ENCODE results near the gene ANKRD45.
"Not testable (repeated sequence)": the region's sequence is repeated elsewhere in the genome, so short reads cannot be mapped to it uniquely, and the experiment has no call there.

Gene ANKRD45, protein sequence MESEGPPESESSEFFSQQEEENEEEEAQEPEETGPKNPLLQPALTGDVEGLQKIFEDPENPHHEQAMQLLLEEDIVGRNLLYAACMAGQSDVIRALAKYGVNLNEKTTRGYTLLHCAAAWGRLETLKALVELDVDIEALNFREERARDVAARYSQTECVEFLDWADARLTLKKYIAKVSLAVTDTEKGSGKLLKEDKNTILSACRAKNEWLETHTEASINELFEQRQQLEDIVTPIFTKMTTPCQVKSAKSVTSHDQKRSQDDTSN

DNA sequence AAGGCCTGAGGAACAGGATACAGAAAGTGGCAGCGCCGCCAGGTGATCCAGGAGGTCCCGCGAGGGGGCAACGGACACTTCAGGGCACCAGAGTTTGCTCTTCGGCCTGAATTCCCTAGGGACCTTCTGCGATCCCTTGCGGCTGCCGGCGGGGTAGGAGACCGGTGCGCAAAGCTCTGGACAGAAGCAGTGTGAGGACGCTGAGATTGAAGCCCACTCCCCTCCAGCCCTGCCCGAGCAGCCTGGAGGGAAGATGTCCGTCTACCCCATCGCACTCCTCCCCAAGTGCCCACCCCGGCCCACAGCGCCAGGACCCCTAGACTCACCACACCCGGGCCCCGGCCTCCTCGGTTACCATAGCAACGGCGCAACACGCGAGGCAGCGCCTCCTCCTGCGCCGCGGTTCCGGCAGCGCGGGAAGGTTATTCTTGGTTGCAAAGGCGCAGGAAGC, at the start of gene ANKRD45:
ANKRD45 (minus strand) TSS at position 361 of the 451 bp plus-strand sequence. CDS start 10,433 bp downstream, outside the sequence.
- H3K27ac Mint-ChIP-seq: no peak within 1 kb of the TSS
- H3K9me3 Mint-ChIP-seq: no peaks in the 10 kb centered on the region
- peaks cover 23% of the 10 kb centered on the region for H3K27me3 Mint-ChIP-seq (ENCODE audit: low read depth)
- H3K4me1 Mint-ChIP-seq (ENCODE audit: low read depth): peaks cover 2% of the 10 kb centered on the region
- peak within 1 kb of the TSS; percentile 67 for H3K4me3 Mint-ChIP-seq
- no peaks in the 10 kb centered on the region for H3K36me3 Mint-ChIP-seq (ENCODE audit: low read depth)

DNA sequence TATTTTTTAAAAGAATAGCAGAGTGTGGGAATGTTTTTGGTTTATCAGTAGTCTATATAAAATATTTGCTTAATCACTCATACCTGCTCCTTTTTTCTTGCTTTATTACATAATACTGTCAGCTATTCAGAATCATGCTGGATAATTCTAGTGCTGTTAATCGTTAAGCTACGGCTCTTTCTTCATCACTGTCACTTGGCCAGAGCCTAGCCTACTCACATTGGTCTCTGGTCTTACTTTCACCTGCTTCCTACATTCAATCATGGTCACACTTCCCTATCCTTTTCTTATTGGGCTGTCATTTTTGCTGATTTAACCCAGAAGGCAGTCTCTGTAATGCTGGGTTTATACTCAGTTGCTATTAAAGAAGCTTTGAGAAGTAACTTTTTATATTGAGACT, 47.6 kb upstream of the ANKRD45 start:
- peaks cover 6% of the 10 kb centered on the region for H3K27me3 Mint-ChIP-seq (ENCODE audit: low read depth)
- peaks cover 4% of the 10 kb centered on the region for H3K9me3 Mint-ChIP-seq
- peak overlapping the region; percentile 51 for H3K4me3 Mint-ChIP-seq
- peaks cover 30% of the 10 kb centered on the region for H3K4me1 Mint-ChIP-seq (ENCODE audit: low read depth)
- peaks cover 20% of the 10 kb centered on the region for H3K36me3 Mint-ChIP-seq (ENCODE audit: low read depth)
- no peak overlapping the region for H3K27ac Mint-ChIP-seq

DNA sequence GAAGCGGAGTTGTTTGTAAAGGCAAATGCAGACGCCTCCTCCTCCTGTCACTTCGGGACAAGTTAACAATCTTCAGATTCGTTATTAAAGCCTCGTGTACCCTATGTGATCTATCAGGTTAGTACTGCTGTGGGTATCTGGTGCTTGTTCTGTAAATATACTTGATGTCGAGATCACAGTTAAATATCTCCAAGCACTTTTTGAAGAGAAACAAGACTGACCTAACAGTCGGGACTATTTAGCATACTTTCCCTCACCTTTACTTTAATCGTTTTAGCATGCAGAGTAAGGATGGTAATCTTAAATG, 45.8 kb upstream of the ANKRD45 start:
- peaks cover 24% of the 10 kb centered on the region for H3K4me1 Mint-ChIP-seq (ENCODE audit: low read depth)

DNA sequence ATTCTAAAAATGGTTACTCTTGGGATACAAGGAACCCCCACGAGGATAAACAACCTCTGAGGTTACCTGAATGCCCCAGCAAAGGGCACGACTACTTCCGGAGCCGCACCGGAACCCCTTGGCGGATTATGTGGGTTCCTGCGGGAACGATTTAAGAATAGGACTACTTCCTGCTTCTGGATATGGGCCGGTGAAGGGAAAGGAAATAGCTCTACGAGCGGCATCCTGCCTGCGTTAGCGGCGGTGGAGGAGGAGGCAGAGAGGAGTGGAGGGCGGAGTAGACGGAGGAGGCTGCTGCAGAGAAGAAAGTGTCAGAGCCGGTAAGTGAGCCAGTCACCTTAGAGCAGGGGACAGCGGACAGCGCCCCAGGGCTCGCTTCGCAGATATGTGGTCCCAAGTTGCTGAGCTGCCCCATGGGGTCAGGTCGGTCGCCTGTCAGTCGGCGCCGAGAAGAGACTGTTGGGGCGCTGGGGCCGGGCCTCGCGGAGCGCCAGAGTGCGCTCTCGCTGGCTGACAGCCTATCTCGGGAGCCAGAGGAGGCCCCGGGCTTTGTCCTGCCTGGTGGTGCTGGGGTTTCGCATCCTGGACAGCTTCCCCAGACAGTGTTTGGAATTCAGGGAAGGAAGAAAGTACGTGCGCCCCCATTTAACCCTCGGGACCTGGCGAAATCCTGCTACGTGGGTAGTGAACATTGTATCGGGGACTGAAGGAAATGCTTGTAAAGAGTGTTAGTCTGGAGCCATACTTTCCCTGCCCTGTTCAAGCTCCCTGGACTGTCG, 45.3 kb upstream of the ANKRD45 start, which contains the start of gene KLHL20:
KLHL20 (plus strand) TSS at position 223 of the 779 bp plus-strand sequence. CDS start 1,063 bp downstream, outside the sequence.
- peaks cover 4% of the 10 kb centered on the region for H3K9me3 Mint-ChIP-seq
- peak within 1 kb of the TSS; percentile 97 for H3K27ac Mint-ChIP-seq
- H3K4me1 Mint-ChIP-seq (ENCODE audit: low read depth): peaks cover 20% of the 10 kb centered on the region
- H3K27me3 Mint-ChIP-seq (ENCODE audit: low read depth): peaks cover 22% of the 10 kb centered on the region
- peak within 1 kb of the TSS; percentile 97 for H3K4me3 Mint-ChIP-seq
- peaks cover 6% of the 10 kb centered on the region for H3K36me3 Mint-ChIP-seq (ENCODE audit: low read depth)

More for the DNA sequence above, 45.8 kb upstream of the ANKRD45 start:
- Mint-ChIP-seq H3K36me3 (ENCODE audit: low read depth) (peaks cover 10% of the 10 kb centered on the region), H3K4me3 (peak overlapping the region; percentile 97), H3K9me3 (peaks cover 4% of the 10 kb centered on the region), H3K27me3 (ENCODE audit: low read depth) (peaks cover 16% of the 10 kb centered on the region), H3K27ac (peak overlapping the region; percentile 97)

DNA sequence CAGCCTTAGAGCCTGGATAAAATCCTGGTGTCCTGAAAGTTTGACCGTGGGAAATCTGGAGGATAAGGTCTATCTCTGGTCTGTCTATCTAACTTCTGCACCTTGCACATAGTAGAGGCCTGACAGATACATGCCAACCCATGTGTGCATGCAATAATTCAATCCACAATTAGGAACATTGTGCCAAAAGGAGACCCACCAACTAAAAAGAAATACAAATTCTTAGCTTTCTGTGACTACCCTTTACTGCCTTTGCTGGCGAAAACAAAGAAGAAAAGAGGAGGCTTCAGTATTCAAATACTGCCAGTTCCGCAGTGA, 44.7 kb upstream of the ANKRD45 start:
- Mint-ChIP-seq H3K27me3 (ENCODE audit: low read depth) (peaks cover 25% of the 10 kb centered on the region), H3K27ac (peak overlapping the region; percentile 97)

DNA sequence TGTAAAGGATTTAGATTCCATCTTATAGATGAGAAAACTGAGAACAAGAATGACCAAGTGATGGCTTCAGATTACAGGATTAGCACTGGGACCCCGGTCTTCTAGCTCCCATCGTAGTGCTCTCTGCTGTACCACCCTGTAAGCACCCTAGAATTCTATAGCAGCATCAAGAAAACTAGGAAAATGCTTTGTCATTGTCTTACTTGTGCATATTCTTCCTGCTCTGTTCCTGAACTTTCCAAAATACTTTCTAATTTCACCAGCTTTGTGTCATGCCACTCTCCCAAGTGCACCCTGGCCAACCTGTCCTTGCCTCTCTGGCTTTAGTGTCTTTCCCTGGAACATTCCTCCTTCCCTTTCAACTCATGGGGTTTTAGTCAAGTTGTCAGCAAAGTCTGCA, 39.1 kb upstream of the ANKRD45 start:
- Mint-ChIP-seq H3K36me3 (ENCODE audit: low read depth) (no peaks in the 10 kb centered on the region), H3K9me3 (peaks cover 3% of the 10 kb centered on the region), H3K27me3 (ENCODE audit: low read depth) (peaks cover 46% of the 10 kb centered on the region), H3K4me1 (ENCODE audit: low read depth) (no peaks in the 10 kb centered on the region), H3K4me3 (no peak overlapping the region), H3K27ac (no peak overlapping the region)

More for the DNA sequence above, 44.7 kb upstream of the ANKRD45 start:
- peak overlapping the region; percentile 97 for H3K4me3 Mint-ChIP-seq
- H3K4me1 Mint-ChIP-seq (ENCODE audit: low read depth): peaks cover 20% of the 10 kb centered on the region
- peaks cover 6% of the 10 kb centered on the region for H3K36me3 Mint-ChIP-seq (ENCODE audit: low read depth)
- H3K9me3 Mint-ChIP-seq: peaks cover 4% of the 10 kb centered on the region

DNA sequence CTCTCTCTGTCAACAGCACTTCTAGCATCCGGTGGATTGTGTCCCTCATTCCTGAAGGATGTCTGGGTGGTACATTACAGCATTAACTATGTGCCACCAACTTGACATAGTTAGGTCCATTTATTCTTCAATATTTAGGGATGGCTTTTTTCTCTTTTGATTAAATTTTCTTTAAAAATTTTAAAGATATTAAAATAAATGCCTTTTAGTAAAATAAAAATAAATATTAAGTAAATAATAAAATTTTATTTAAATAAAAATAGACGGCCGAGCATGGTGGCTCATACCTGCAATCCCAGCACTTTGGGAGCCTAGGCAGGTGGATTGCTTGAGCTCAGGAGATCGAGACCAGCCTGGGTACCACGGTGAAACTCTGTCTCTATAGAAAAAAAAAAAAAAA, 35.5 kb upstream of the ANKRD45 start:
- H3K4me3 Mint-ChIP-seq: no peak overlapping the region
- H3K27me3 Mint-ChIP-seq (ENCODE audit: low read depth): peaks cover 26% of the 10 kb centered on the region
- no peak overlapping the region for H3K27ac Mint-ChIP-seq
- H3K4me1 Mint-ChIP-seq (ENCODE audit: low read depth): no peaks in the 10 kb centered on the region
- H3K9me3 Mint-ChIP-seq: no peaks in the 10 kb centered on the region
- H3K36me3 Mint-ChIP-seq (ENCODE audit: low read depth): no peaks in the 10 kb centered on the region

DNA sequence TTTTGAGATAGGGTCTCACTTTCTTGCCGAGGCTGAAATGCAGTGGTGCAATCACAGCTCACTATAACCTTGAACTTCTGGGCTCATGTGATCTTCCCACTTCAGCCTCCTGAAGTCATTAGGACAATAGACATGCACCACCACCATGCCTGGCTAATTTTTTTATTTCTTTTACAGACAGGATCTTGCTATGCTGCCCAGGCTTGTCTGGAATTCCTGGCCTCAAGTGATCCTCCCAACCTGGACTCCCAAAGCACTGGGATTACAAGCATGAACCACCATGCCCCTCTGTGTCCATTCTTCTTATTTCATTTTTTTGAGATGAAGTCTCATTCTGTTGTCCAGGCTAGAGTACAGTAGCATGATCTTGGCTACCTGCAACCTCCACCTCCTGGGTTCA, 33.1 kb upstream of the ANKRD45 start:
- H3K27me3 Mint-ChIP-seq (ENCODE audit: low read depth): peaks cover 33% of the 10 kb centered on the region
- no peak overlapping the region for H3K27ac Mint-ChIP-seq
- H3K4me1 Mint-ChIP-seq (ENCODE audit: low read depth): no peaks in the 10 kb centered on the region
- H3K4me3 Mint-ChIP-seq: no peak overlapping the region
- H3K36me3 Mint-ChIP-seq (ENCODE audit: low read depth): no peaks in the 10 kb centered on the region
- H3K9me3 Mint-ChIP-seq: peaks cover 4% of the 10 kb centered on the region

DNA sequence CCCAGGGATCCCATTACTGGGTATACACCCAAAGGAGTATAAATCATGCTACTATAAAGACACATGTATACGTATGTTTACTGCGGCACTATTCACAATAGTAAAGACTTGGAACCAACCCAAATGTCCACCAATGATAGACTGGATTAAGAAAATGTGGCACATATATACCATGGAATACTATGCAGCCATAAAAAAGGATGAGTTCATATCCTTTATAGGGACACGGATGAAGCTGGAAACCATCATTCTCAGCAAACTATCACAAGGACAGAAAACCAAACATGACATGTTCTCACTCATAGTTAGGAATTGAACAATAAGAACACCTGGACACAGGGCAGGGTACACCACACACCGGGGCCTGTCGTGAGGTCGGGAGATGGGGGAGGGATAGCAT, 31.6 kb upstream of the ANKRD45 start:
- H3K4me3 Mint-ChIP-seq; H3K4me1 Mint-ChIP-seq (ENCODE audit: low read depth); H3K27ac Mint-ChIP-seq; H3K36me3 Mint-ChIP-seq (ENCODE audit: low read depth); H3K9me3 Mint-ChIP-seq: not testable (repeated sequence)
- peaks cover 31% of the 10 kb centered on the region for H3K27me3 Mint-ChIP-seq (ENCODE audit: low read depth)

DNA sequence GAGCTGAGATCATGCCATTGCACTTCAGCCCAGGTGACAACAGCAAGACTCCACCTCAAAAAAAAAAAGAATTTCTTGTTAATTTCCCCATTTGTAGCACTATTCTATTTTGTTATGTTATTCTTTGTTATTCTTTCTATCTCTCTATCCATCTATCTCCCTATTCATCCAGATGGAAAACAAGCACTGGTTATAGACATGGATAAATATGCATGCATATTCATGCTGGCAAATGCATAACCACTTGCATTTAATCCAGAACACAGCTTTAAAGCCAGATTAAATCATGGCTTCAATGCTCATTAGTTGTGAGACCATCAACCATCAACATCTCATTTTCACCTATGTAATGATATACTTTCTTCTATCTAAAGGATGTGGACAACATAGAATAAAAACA, 23.6 kb upstream of the ANKRD45 start:
- Mint-ChIP-seq H3K27ac (no peak overlapping the region), H3K9me3 (no peaks in the 10 kb centered on the region), H3K27me3 (ENCODE audit: low read depth) (peaks cover 29% of the 10 kb centered on the region), H3K4me3 (no peak overlapping the region), H3K4me1 (ENCODE audit: low read depth) (no peaks in the 10 kb centered on the region), H3K36me3 (ENCODE audit: low read depth) (no peaks in the 10 kb centered on the region)

DNA sequence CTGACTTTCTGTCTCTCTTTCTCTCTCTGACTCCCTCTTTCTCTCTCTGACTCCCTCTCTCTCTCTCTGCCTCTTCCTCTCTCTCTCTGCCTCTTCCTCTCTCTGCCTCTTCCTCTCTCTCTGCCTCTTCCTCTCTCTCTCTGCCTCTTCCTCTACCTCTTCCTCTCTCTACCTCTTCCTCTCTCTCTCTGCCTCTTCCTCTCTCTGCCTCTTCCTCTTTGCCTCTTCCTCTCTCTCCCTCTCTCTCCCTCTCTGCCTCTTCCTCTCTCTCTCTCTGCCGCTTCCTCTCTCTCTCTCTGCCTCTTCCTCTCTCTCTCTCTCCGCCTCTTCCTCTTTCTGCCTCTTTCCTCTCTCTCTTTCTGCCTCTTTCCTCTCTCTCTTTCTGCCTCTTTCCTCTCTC, 18.6 kb upstream of the ANKRD45 start:
- Mint-ChIP-seq H3K4me3 (no peak overlapping the region), H3K9me3 (no peaks in the 10 kb centered on the region), H3K27ac (no peak overlapping the region), H3K36me3 (ENCODE audit: low read depth) (no peaks in the 10 kb centered on the region), H3K27me3 (ENCODE audit: low read depth) (peaks cover 17% of the 10 kb centered on the region), H3K4me1 (ENCODE audit: low read depth) (no peaks in the 10 kb centered on the region)

DNA sequence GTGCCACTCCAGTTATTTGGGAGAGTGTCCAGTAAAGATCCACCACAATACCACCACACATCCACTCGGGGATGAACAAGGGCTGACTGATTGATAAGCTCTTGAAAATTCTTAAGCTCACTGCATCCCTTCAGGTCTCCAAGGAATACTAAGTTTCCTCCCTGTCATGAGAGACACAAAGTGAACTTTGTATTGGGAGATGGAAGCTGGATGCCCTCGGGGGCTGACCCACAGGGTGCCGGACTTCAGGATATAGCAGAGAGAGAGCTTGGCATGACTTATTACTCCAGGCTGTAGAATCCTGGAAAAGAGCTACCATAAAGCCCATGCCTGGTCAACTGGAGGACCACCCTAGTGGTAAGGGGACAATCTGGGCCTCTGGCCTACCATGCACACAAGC, 15.5 kb upstream of the ANKRD45 start:
- H3K36me3 Mint-ChIP-seq (ENCODE audit: low read depth); H3K4me3 Mint-ChIP-seq; H3K4me1 Mint-ChIP-seq (ENCODE audit: low read depth); H3K27ac Mint-ChIP-seq; H3K9me3 Mint-ChIP-seq; H3K27me3 Mint-ChIP-seq (ENCODE audit: low read depth): not testable (repeated sequence)

DNA sequence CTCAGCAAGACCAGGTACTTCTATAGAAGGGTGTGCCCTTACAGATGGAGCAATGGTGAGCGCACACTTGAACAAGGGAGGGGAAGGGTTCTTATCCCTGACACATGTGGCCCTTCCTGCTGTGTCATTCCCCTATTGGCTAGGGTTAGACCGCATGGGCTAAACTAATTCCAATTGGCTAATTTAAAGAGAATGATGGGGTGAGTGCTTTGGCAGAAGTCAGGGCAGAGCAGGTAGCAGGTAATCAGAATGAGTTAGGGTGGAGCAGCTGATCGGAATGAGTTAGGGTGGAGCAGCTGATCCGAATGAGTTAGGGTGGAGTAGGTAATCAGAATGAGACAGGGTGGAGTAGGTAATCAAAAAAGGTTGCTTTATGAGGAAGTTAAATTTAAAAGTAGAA, 14.2 kb upstream of the ANKRD45 start:
- not testable (repeated sequence) for H3K27ac Mint-ChIP-seq; H3K9me3 Mint-ChIP-seq; H3K4me1 Mint-ChIP-seq (ENCODE audit: low read depth); H3K27me3 Mint-ChIP-seq (ENCODE audit: low read depth); H3K36me3 Mint-ChIP-seq (ENCODE audit: low read depth); H3K4me3 Mint-ChIP-seq

DNA sequence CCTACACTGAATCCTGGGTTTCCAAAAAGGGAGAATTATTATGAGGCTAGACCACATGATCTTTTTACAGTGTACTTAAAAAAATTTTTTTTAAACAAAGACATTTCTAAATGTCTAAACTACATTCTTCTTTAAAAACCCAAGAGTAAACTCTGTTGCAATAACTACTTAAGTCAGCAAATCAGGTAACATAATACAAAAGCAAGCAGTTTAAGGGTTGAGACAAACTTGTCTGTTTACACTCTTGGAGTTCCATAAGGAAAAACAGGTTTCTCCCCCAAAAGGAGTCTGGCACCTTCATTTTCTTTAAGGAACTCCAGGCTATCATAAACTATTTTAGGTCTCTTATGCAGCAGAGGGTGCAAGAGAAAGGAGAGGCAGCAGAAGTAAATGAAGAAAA, 12.5 kb upstream of the ANKRD45 start:
- H3K36me3 Mint-ChIP-seq (ENCODE audit: low read depth): no peaks in the 10 kb centered on the region
- no peak overlapping the region for H3K27ac Mint-ChIP-seq
- H3K4me1 Mint-ChIP-seq (ENCODE audit: low read depth): no peaks in the 10 kb centered on the region
- H3K27me3 Mint-ChIP-seq (ENCODE audit: low read depth): peaks cover 4% of the 10 kb centered on the region
- no peak overlapping the region for H3K4me3 Mint-ChIP-seq
- H3K9me3 Mint-ChIP-seq: no peaks in the 10 kb centered on the region

DNA sequence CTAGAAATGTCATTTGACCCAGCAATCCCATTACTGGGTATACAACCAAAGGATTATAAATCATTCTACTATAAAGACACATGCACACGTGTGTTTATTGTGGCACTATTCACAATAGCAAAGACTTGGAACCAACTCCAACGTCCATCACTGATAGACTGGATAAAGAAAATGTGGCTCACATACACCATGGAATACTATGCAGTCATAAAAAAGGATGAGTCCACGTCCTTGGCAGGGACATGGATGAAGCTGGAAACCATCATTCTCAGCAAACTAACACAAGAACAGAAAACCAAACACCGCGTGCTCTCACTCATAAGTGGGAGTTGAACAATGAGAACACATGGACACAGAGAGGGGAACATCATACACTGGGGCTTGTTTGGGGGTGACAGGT, 10.5 kb upstream of the ANKRD45 start:
- not testable (repeated sequence) for H3K36me3 Mint-ChIP-seq (ENCODE audit: low read depth); H3K4me3 Mint-ChIP-seq; H3K4me1 Mint-ChIP-seq (ENCODE audit: low read depth); H3K9me3 Mint-ChIP-seq; H3K27me3 Mint-ChIP-seq (ENCODE audit: low read depth); H3K27ac Mint-ChIP-seq
